HepG2 (cell line): ENCODE measurements around the gene KBTBD13. TPM values are rescaled to one million over a fixed set of nuclear protein-coding genes. Genes with fewer than 3 reads are reported as not detected.

ENCODE experiments used
- E2F1 ChIP-seq: sonication (generic); formaldehyde crosslinking; IDR thresholded peaks from 2 replicates; pipeline ENCODE4 v1.5.0; 2020; ENCODE audit warnings: missing genetic modification reagents
- HHEX ChIP-seq: IDR thresholded peaks from 2 replicates; pipeline ENCODE4 v1.6.1; 2016; ENCODE audit warnings: control low read depth
- IRF9 ChIP-seq: sonication (generic); formaldehyde crosslinking; IDR thresholded peaks from 2 replicates; pipeline ENCODE4 v1.8.0; 2022; ENCODE audit warnings: missing genetic modification reagents, mild to moderate bottlenecking, borderline replicate concordance
- KDM3A ChIP-seq: IDR thresholded peaks from 2 replicates; pipeline ENCODE4 v1.6.1; 2018; ENCODE audit warnings: low read depth, missing compliant biosample characterization
- KIAA2018 ChIP-seq: sonication (generic); formaldehyde crosslinking; IDR thresholded peaks from 2 replicates; pipeline ENCODE4 v1.5.0; 2020; ENCODE audit warnings: mild to moderate bottlenecking, missing genetic modification reagents, borderline replicate concordance
- MAZ ChIP-seq, 2 experiments: sonication (generic) in 1 of 2; formaldehyde crosslinking in 1 of 2; IDR thresholded peaks; 2 replicates each; pipeline versions ENCODE4 v1.5.0 to v1.6.1; 2012 to 2020; ENCODE audit warnings: low read depth in 2 of 2, mild to moderate bottlenecking in 2 of 2, borderline replicate concordance in 1 of 2, improper control_type of control experiment in 1 of 2, low read length in 1 of 2, missing genetic modification reagents in 1 of 2, moderate library complexity in 1 of 2
- NFKBIZ ChIP-seq: IDR thresholded peaks from 2 replicates; pipeline ENCODE4 v1.6.1; 2018; ENCODE audit warnings: missing genetic modification reagents, missing compliant biosample characterization
- RBAK ChIP-seq: sonication (generic); formaldehyde crosslinking; IDR thresholded peaks from 2 replicates; pipeline ENCODE4 v1.5.1; 2020; ENCODE audit warnings: mild to moderate bottlenecking, missing genetic modification reagents
- REL ChIP-seq: sonication (generic); formaldehyde crosslinking; conservative IDR thresholded peaks from 2 replicates; pipeline ENCODE4 v1.8.0; 2022; ENCODE audit warnings: mild to moderate bottlenecking, missing genetic modification reagents, moderate library complexity
- TEAD2 ChIP-seq: sonication (generic); formaldehyde crosslinking; IDR thresholded peaks from 2 replicates; pipeline ENCODE4 v1.9.0; 2021; ENCODE audit warnings: missing genetic modification reagents
- TOE1 ChIP-seq: sonication (generic); formaldehyde crosslinking; IDR thresholded peaks from 2 replicates; pipeline ENCODE4 v1.4.0; 2020; ENCODE audit warnings: mild to moderate bottlenecking, missing genetic modification reagents
- ZBTB38 ChIP-seq: sonication (generic); formaldehyde crosslinking; IDR thresholded peaks from 2 replicates; pipeline ENCODE4 v1.5.1; 2020; ENCODE audit warnings: mild to moderate bottlenecking, missing genetic modification reagents
- ZNF136 ChIP-seq: sonication (generic); formaldehyde crosslinking; IDR thresholded peaks from 2 replicates; pipeline ENCODE4 v1.8.1; 2022; ENCODE audit warnings: low read depth, mild to moderate bottlenecking, moderate library complexity, missing genetic modification reagents
- ZNF234 ChIP-seq: sonication (generic); formaldehyde crosslinking; conservative IDR thresholded peaks from 2 replicates; pipeline ENCODE4 v1.5.1; 2020; ENCODE audit warnings: mild to moderate bottlenecking, missing genetic modification reagents
- ZNF251 ChIP-seq: sonication (generic); formaldehyde crosslinking; IDR thresholded peaks from 2 replicates; pipeline ENCODE4 v1.9.0; 2021; ENCODE audit warnings: mild to moderate bottlenecking, missing genetic modification reagents
- ZNF333 ChIP-seq: sonication (generic); formaldehyde crosslinking; IDR thresholded peaks from 2 replicates; pipeline ENCODE4 v1.4.0; 2020; ENCODE audit warnings: mild to moderate bottlenecking, missing genetic modification reagents, borderline replicate concordance
- ZNF383 ChIP-seq: sonication (generic); formaldehyde crosslinking; IDR thresholded peaks from 2 replicates; pipeline ENCODE4 v1.4.0; 2020; ENCODE audit warnings: missing genetic modification reagents, mild to moderate bottlenecking, borderline replicate concordance
- ZNF543 ChIP-seq: sonication (generic); formaldehyde crosslinking; IDR thresholded peaks from 2 replicates; pipeline ENCODE4 v1.4.0; 2020; ENCODE audit warnings: mild to moderate bottlenecking, missing genetic modification reagents
- ZNF850 ChIP-seq: sonication (generic); formaldehyde crosslinking; conservative IDR thresholded peaks from 2 replicates; pipeline ENCODE4 v1.9.0; 2021; ENCODE audit warnings: mild to moderate bottlenecking, missing genetic modification reagents
- ZSCAN30 ChIP-seq: sonication (generic); formaldehyde crosslinking; IDR thresholded peaks from 2 replicates; pipeline ENCODE4 v1.5.0; 2020; ENCODE audit warnings: mild to moderate bottlenecking, missing genetic modification reagents
- polyA plus RNA-seq, 8 experiments: library from polyadenylated mRNA; depleted of rRNA in 3 of 8; stranded (reverse) in 7 of 8; unstranded in 1 of 8; fragments of >200 nt; fragmentation: Illumina TruSeq in 4 of 8; extraction: Trizol in 4 of 8; gene quantifications; 2 replicates each; pipeline versions ENCODE4 v1.2.1 to v1.2.3, GENCODE V29; 2011 to 2016; ENCODE audit warnings: low read depth in 4 of 8, missing spikeins in 1 of 8, mixed read lengths in 1 of 8; ENCODE audit not compliant: insufficient read depth in 1 of 8
- total RNA-seq, 5 experiments: library from RNA; depleted of rRNA; stranded (reverse); fragments of >200 nt; fragmentation: Illumina TruSeq; extraction: Trizol; gene quantifications; 2 replicates each; pipeline ENCODE4 v1.2.3, GENCODE V29; 2016; ENCODE audit warnings: low read depth in 1 of 5

The KBTBD13 gene
- total and polyA plus RNA-seq, 2 of the 13 experiments (the other 11 are each of a cell fraction or from before 2014, with no cell fraction given) = not detected

GRCh38 chr15:65032801-65033537 is 43.6 kb upstream of the KBTBD13 start (continued):
- TF ChIP-seq MAZ (IDR thresholded peaks at IDR 0.05; ENCODE audit: borderline replicate concordance, low read depth, low read length) = no peak
- TF ChIP-seq MAZ (CRISPR knock-in tag; IDR thresholded peaks at IDR 0.05; ENCODE audit: low read depth) = peak; percentile 70; the same call in 1 of the 2 replicates
- TF ChIP-seq RBAK (CRISPR knock-in tag) = no peak
- no peak for TF ChIP-seq ZNF136
- peak; percentile 63; the same call in 1 of the 2 replicates for TF ChIP-seq ZBTB38 (CRISPR knock-in tag)
- no peak for TF ChIP-seq ZNF251 (CRISPR knock-in tag)
- TF ChIP-seq TEAD2 = no peak
- no peak; the same call in 1 of the 2 replicates for TF ChIP-seq ZNF850 (CRISPR knock-in tag)
- no peak for TF ChIP-seq HHEX (CRISPR knock-in tag)
- no peak for TF ChIP-seq REL (CRISPR knock-in tag)
- no peak for TF ChIP-seq E2F1
- no peak for TF ChIP-seq ZSCAN30
- TF ChIP-seq ZNF333 (CRISPR knock-in tag) = no peak
- no peak for TF ChIP-seq ZNF383 (CRISPR knock-in tag)
- peak; percentile 18; the same call in 1 of the 2 replicates for TF ChIP-seq NFKBIZ (CRISPR knock-in tag)
- TF ChIP-seq ZNF543 (CRISPR knock-in tag) = no peak
- TF ChIP-seq TOE1 (CRISPR knock-in tag) = no peak
- TF ChIP-seq ZNF234 = no peak
- no peak for TF ChIP-seq KIAA2018
- TF ChIP-seq IRF9 (CRISPR knock-in tag) = no peak
- peak; percentile 77; the same call in 1 of the 2 replicates for TF ChIP-seq KDM3A (CRISPR knock-in tag)
